Neural crest cell (in vitro differentiated cells): ENCODE data around the gene PLA2G4F. TPM values are rescaled to one million over a fixed set of nuclear protein-coding genes. Genes with fewer than 3 reads are reported as not detected.

Experiments
- DNase-seq: peaks from one replicate; pipeline ENCODE4 v3.0.0; 2021; ENCODE audit warnings: low read depth, mixed read lengths, low spot score
- H3K27ac Mint-ChIP-seq: one replicate; pipeline ENCODE4 v1.8.0; 2021; ENCODE audit warnings: mild to moderate bottlenecking, mixed read lengths; ENCODE audit not compliant: unreplicated experiment
- H3K27me3 Mint-ChIP-seq: 2 replicates; pipeline ENCODE4 v1.8.0; 2021; ENCODE audit warnings: low read depth, mild to moderate bottlenecking, mixed read lengths
- H3K36me3 Mint-ChIP-seq: 2 replicates; pipeline ENCODE4 v1.8.0; 2021; ENCODE audit warnings: low read depth, mild to moderate bottlenecking, mixed read lengths
- H3K4me1 Mint-ChIP-seq: 2 replicates; pipeline ENCODE4 v1.8.0; 2021; ENCODE audit warnings: mixed read lengths
- H3K4me3 Mint-ChIP-seq: one replicate; pipeline ENCODE4 v1.8.0; 2021; ENCODE audit warnings: mild to moderate bottlenecking, mixed read lengths
- H3K9me3 Mint-ChIP-seq: 2 replicates; pipeline ENCODE4 v1.8.0; 2021; ENCODE audit warnings: mixed read lengths
- CTCF ChIP-seq: fragments of 200-600 bp; sonication (generic); conservative IDR thresholded peaks from 2 replicates; pipeline ENCODE4 v1.5.0; 2021; ENCODE audit warnings: antibody characterized with exemption, mild to moderate bottlenecking
- total RNA-seq: library from RNA; stranded (reverse); gene quantifications from 2 replicates; pipeline ENCODE4 v1.2.1, GENCODE V29; 2021

Gene PLA2G4F
- total RNA-seq, 1 donor from 2014 or later: not detected

GRCh38 chr15:42178056-42178455, 21.6 kb upstream of the PLA2G4F start:
- peak overlapping the region; percentile 31 for H3K27ac Mint-ChIP-seq

GRCh38 chr15:42175671-42176070, 19.2 kb upstream of the PLA2G4F start:
- Mint-ChIP-seq H3K4me3 (no peak overlapping the region), H3K27me3 (no peaks in the 10 kb centered on the region), H3K4me1 (no peaks in the 10 kb centered on the region), H3K36me3 (peaks cover 6% of the 10 kb centered on the region), H3K27ac (no peak overlapping the region), H3K9me3 (no peaks in the 10 kb centered on the region)
- TF ChIP-seq CTCF: no peak
- no peak for DNase-seq

More at GRCh38 chr15:42178056-42178455, 21.6 kb upstream of the PLA2G4F start:
- DNase-seq: no peak
- H3K36me3 Mint-ChIP-seq: peaks cover 6% of the 10 kb centered on the region
- no peak overlapping the region for H3K4me3 Mint-ChIP-seq
- no peak for TF ChIP-seq CTCF
- H3K9me3 Mint-ChIP-seq: no peaks in the 10 kb centered on the region
- H3K27me3 Mint-ChIP-seq: no peaks in the 10 kb centered on the region
- no peaks in the 10 kb centered on the region for H3K4me1 Mint-ChIP-seq

GRCh38 chr15:42172475-42172874, 16.0 kb upstream of the PLA2G4F start:
- no peaks in the 10 kb centered on the region for H3K27me3 Mint-ChIP-seq
- no peak overlapping the region for H3K4me3 Mint-ChIP-seq
- H3K27ac Mint-ChIP-seq: no peak overlapping the region
- H3K4me1 Mint-ChIP-seq: no peaks in the 10 kb centered on the region
- TF ChIP-seq CTCF: no peak
- peaks cover 6% of the 10 kb centered on the region for H3K36me3 Mint-ChIP-seq
- no peak for DNase-seq
- H3K9me3 Mint-ChIP-seq: no peaks in the 10 kb centered on the region

- no peaks in the 10 kb centered on the region for H3K9me3 Mint-ChIP-seq
- H3K4me3 Mint-ChIP-seq: no peak overlapping the region
These were observed 15.4 kb upstream of the PLA2G4F start for GRCh38 chr15:42171795-42172194.

GRCh38 chr15:42171122-42171521, 14.7 kb upstream of the PLA2G4F start:
- Mint-ChIP-seq H3K27me3 (no peaks in the 10 kb centered on the region), H3K9me3 (no peaks in the 10 kb centered on the region), H3K4me3 (no peak overlapping the region), H3K36me3 (peaks cover 10% of the 10 kb centered on the region), H3K27ac (no peak overlapping the region), H3K4me1 (no peaks in the 10 kb centered on the region)
- DNase-seq: no peak
- no peak for TF ChIP-seq CTCF

More at GRCh38 chr15:42171795-42172194, 15.4 kb upstream of the PLA2G4F start:
- Mint-ChIP-seq H3K36me3 (peaks cover 10% of the 10 kb centered on the region), H3K4me1 (no peaks in the 10 kb centered on the region), H3K27ac (peak overlapping the region; percentile 13), H3K27me3 (no peaks in the 10 kb centered on the region)
- TF ChIP-seq CTCF: no peak
- no peak for DNase-seq
